ENCODE measurements around the gene ADPRHL1.

ADPRHL1 gene

DNA sequence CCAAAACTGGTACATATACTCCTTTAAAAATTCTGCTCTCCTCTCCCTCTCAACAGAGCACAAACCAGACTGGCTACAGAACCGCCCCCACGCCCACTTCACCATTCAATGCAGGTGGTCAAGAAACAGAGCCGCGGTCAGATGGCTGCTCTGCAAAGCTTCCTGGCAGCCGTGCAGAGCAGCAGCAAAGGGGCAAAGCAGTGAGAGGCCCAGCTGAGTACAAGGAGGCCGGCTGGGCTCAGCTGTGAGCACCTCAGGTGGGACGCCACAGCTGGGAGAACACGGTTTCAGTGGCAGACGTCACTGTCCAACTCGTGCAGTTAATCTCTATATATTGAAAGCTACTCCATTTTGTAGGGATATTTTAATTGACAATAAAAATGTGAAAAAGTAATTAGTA lies 97.7 kb downstream of the ADPRHL1 start:
- no peak overlapping the region for H3K9ac ChIP-seq (ENCODE audit: low read length)
- no peaks in the 10 kb centered on the region for H3K4me1 ChIP-seq (ENCODE audit: low read length)
- H3K79me2 ChIP-seq (ENCODE audit: low read length), result no peaks in the 10 kb centered on the region
- no peaks in the 10 kb centered on the region for H4K20me1 ChIP-seq (ENCODE audit: insufficient read depth, low read length)
- no peak overlapping the region for H2AFZ ChIP-seq (ENCODE audit: low read length)
- H3K36me3 ChIP-seq (replicated peaks; ENCODE audit: insufficient read depth, low read length), result no peaks in the 10 kb centered on the region
- no peak overlapping the region for H3K27ac ChIP-seq (ENCODE audit: low read length)
- TF ChIP-seq EZH2phosphoT487 (IDR thresholded peaks at IDR 0.05; ENCODE audit: low read length) (no peak), EZH2 (optimal IDR thresholded peaks at IDR 0.05; ENCODE audit: low read depth, low read length) (no peak)
- TF ChIP-seq, protein P1, sequence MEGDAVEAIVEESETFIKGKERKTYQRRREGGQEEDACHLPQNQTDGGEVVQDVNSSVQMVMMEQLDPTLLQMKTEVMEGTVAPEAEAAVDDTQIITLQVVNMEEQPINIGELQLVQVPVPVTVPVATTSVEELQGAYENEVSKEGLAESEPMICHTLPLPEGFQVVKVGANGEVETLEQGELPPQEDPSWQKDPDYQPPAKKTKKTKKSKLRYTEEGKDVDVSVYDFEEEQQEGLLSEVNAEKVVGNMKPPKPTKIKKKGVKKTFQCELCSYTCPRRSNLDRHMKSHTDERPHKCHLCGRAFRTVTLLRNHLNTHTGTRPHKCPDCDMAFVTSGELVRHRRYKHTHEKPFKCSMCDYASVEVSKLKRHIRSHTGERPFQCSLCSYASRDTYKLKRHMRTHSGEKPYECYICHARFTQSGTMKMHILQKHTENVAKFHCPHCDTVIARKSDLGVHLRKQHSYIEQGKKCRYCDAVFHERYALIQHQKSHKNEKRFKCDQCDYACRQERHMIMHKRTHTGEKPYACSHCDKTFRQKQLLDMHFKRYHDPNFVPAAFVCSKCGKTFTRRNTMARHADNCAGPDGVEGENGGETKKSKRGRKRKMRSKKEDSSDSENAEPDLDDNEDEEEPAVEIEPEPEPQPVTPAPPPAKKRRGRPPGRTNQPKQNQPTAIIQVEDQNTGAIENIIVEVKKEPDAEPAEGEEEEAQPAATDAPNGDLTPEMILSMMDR (IDR thresholded peaks at IDR 0.05; ENCODE audit: low read length), result no peak
- peak; percentile 12 for DNase-seq
- H3K4me3 ChIP-seq (ENCODE audit: low read length), result no peak overlapping the region
- H3K9me2 ChIP-seq (replicated peaks; ENCODE audit: insufficient read depth, low read length), result no peaks in the 10 kb centered on the region
- H3F3A ChIP-seq (ENCODE audit: insufficient read depth, low read length), result no peaks in the 10 kb centered on the region
- H3K27me3 ChIP-seq (replicated peaks; ENCODE audit: insufficient read depth, low read length), result peaks cover 87% of the 10 kb centered on the region
- H3K4me2 ChIP-seq (ENCODE audit: low read depth, low read length), result no peak overlapping the region
- H3K9me3 ChIP-seq (replicated peaks; ENCODE audit: insufficient read depth, low read length), result no peaks in the 10 kb centered on the region

DNA sequence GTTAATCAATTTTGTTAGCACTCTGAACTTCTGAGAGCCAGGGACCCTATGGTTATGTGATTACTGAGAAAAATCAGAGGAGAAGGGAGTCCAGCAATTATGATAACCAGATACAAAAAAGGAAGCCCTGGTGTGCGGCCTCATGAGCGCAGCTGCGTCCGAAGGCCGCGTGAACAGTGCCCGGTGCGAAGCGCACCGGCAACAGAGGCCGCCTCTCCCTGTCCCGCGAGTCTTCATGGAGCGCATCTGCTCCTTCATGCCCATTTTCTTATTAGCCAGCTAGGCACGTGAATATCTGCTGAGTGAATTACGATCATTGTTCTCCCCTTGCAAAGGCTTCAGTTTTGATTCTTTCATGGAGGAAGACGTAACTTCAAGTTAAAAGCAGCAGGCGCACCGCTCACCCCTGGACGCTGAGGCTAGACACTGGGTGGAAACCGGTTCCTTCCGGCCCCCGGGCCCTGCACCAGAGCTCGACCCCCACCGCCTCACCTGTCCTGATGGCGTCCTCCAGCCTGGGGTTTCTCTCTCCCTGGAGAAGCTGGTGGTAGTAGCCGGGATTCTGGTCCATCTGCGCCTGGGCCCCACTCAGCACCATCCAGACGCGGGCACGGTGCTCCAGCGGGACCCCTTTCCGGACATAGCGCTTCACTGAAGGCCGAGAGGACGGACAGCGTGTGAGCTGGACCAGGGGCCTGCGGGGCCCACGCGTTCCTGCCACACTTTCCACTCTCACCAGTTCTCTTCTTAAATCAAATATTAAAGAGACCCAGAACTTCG lies 98.3 kb downstream of the ADPRHL1 start:
- TF ChIP-seq, protein P1 (IDR thresholded peaks at IDR 0.05; ENCODE audit: low read length), result no peak
- TF ChIP-seq EZH2phosphoT487 (IDR thresholded peaks at IDR 0.05; ENCODE audit: low read length) (no peak), EZH2 (optimal IDR thresholded peaks at IDR 0.05; ENCODE audit: low read depth, low read length) (no peak)
- DNase-seq, result no peak
- H3K9me2 ChIP-seq (replicated peaks; ENCODE audit: insufficient read depth, low read length), result no peaks in the 10 kb centered on the region

DNA sequence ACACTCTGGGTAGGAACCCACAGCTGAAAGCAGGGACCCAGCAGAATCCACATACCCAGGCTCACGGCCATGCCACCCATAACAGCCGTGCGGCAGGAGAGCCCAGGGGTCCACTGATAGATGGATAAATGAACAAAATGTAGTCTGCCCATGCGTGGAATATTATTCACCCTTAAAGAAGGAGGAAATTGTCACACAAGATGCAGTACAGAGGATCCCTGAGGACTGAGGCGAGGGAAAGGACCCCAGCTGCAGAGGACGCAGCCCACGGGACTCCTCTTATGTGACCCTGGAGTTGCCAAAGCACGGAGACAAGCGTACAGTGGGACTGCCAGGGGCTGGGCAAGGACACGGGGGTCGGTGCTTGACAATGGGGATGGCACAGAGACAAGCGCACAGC lies 100.0 kb downstream of the ADPRHL1 start:
- DNase-seq, result no peak
- no peaks in the 10 kb centered on the region for H3K36me3 ChIP-seq (replicated peaks; ENCODE audit: insufficient read depth, low read length)
- no peaks in the 10 kb centered on the region for H3K9me2 ChIP-seq (replicated peaks; ENCODE audit: insufficient read depth, low read length)
- H3K4me1 ChIP-seq (ENCODE audit: low read length), result no peaks in the 10 kb centered on the region
- no peak overlapping the region for H3K27ac ChIP-seq (ENCODE audit: low read length)
- H3K4me3 ChIP-seq (ENCODE audit: low read length), result no peak overlapping the region
- H2AFZ ChIP-seq (ENCODE audit: low read length), result no peak overlapping the region
- H3K9ac ChIP-seq (ENCODE audit: low read length), result no peak overlapping the region
- no peak overlapping the region for H3K4me2 ChIP-seq (ENCODE audit: low read depth, low read length)
- no peaks in the 10 kb centered on the region for H3K79me2 ChIP-seq (ENCODE audit: low read length)
- H3K27me3 ChIP-seq (replicated peaks; ENCODE audit: insufficient read depth, low read length), result peaks cover 87% of the 10 kb centered on the region
- no peaks in the 10 kb centered on the region for H3F3A ChIP-seq (ENCODE audit: insufficient read depth, low read length)
- H3K9me3 ChIP-seq (replicated peaks; ENCODE audit: insufficient read depth, low read length), result no peaks in the 10 kb centered on the region
- H4K20me1 ChIP-seq (ENCODE audit: insufficient read depth, low read length), result no peaks in the 10 kb centered on the region
- TF ChIP-seq EZH2phosphoT487 (IDR thresholded peaks at IDR 0.05; ENCODE audit: low read length), result no peak
- TF ChIP-seq, protein P1 (IDR thresholded peaks at IDR 0.05; ENCODE audit: low read length), result no peak
- no peak for TF ChIP-seq EZH2 (optimal IDR thresholded peaks at IDR 0.05; ENCODE audit: low read depth, low read length)

More for the DNA sequence above, 98.3 kb downstream of the ADPRHL1 start:
- no peaks in the 10 kb centered on the region for H3K4me1 ChIP-seq (ENCODE audit: low read length)
- no peaks in the 10 kb centered on the region for H4K20me1 ChIP-seq (ENCODE audit: insufficient read depth, low read length)
- no peaks in the 10 kb centered on the region for H3K9me3 ChIP-seq (replicated peaks; ENCODE audit: insufficient read depth, low read length)
- no peak overlapping the region for H3K27ac ChIP-seq (ENCODE audit: low read length)
- H3F3A ChIP-seq (ENCODE audit: insufficient read depth, low read length), result no peaks in the 10 kb centered on the region
- H3K4me3 ChIP-seq (ENCODE audit: low read length), result no peak overlapping the region
- no peak overlapping the region for H3K9ac ChIP-seq (ENCODE audit: low read length)
- H3K27me3 ChIP-seq (replicated peaks; ENCODE audit: insufficient read depth, low read length), result peaks cover 87% of the 10 kb centered on the region
- H3K4me2 ChIP-seq (ENCODE audit: low read depth, low read length), result no peak overlapping the region
- no peak overlapping the region for H2AFZ ChIP-seq (ENCODE audit: low read length)
- H3K36me3 ChIP-seq (replicated peaks; ENCODE audit: insufficient read depth, low read length), result no peaks in the 10 kb centered on the region
- H3K79me2 ChIP-seq (ENCODE audit: low read length), result no peaks in the 10 kb centered on the region

Measured in MM.1S (cell line).